ENCODE results near the gene CHPF2. TPM values are rescaled to one million over a fixed set of nuclear protein-coding genes. Genes with fewer than 3 reads are reported as not detected.

CHPF2 gene, protein sequence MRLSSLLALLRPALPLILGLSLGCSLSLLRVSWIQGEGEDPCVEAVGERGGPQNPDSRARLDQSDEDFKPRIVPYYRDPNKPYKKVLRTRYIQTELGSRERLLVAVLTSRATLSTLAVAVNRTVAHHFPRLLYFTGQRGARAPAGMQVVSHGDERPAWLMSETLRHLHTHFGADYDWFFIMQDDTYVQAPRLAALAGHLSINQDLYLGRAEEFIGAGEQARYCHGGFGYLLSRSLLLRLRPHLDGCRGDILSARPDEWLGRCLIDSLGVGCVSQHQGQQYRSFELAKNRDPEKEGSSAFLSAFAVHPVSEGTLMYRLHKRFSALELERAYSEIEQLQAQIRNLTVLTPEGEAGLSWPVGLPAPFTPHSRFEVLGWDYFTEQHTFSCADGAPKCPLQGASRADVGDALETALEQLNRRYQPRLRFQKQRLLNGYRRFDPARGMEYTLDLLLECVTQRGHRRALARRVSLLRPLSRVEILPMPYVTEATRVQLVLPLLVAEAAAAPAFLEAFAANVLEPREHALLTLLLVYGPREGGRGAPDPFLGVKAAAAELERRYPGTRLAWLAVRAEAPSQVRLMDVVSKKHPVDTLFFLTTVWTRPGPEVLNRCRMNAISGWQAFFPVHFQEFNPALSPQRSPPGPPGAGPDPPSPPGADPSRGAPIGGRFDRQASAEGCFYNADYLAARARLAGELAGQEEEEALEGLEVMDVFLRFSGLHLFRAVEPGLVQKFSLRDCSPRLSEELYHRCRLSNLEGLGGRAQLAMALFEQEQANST
- 23.4 and 25.0 TPM in 2 replicates for total RNA-seq

DNA sequence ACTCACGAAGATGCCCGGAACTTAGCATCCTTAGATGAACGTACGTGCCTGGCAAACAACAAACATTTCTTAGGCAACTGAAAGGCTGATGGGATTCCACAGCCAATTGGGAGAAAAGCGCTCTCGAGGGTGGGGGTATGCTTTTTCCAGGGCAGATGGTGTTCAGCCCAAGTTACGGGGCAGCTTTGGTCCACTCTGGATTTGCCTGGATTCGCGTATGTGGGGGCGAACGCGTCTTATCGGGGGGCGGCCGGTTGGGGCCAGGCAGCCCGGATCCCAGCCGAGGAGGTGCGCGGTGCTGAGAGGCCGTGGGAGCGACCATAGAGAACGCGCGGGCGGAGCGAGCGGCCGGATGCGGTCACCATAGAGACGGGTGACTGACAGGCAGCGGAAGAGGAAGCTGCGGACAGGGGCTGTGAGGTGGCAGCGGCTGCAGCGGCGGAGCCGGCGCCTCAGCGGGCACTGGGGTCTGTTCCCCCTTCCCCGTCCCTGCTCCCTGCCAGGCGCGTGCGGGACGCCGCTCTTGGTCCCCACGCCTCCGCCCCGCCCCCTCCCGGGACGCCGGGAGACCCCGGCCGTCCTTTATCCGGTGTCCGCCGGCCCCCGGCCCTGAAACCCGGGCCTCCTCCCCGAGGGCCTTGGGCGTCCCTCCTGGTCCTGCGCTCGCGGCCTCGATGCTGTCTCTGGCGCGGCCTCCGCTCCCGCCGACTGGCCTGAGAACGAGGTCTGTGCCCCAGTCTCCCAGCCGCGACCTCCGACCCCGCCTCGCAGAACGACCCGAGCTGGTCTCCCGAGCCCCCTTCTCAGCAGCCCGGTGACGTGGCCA lies at the start of gene CHPF2:
Gene CHPF2 (plus strand): TSS at position 393 of the 826 bp plus-strand sequence. CDS start 1,529 bp downstream, outside the sequence.
- no peaks in the 10 kb centered on the region for H3K27me3 ChIP-seq (ENCODE audit: control insufficient read depth, insufficient read depth, low read length)
- H3K36me3 ChIP-seq (ENCODE audit: control insufficient read depth, insufficient read depth, low read length) = peaks cover 12% of the 10 kb centered on the region
- peak; percentile 79 for DNase-seq (ENCODE audit: low read depth)
- peak within 1 kb of the TSS; percentile 90 for H3K4me3 ChIP-seq (ENCODE audit: low read depth, low read length)
- TF ChIP-seq, protein P1, sequence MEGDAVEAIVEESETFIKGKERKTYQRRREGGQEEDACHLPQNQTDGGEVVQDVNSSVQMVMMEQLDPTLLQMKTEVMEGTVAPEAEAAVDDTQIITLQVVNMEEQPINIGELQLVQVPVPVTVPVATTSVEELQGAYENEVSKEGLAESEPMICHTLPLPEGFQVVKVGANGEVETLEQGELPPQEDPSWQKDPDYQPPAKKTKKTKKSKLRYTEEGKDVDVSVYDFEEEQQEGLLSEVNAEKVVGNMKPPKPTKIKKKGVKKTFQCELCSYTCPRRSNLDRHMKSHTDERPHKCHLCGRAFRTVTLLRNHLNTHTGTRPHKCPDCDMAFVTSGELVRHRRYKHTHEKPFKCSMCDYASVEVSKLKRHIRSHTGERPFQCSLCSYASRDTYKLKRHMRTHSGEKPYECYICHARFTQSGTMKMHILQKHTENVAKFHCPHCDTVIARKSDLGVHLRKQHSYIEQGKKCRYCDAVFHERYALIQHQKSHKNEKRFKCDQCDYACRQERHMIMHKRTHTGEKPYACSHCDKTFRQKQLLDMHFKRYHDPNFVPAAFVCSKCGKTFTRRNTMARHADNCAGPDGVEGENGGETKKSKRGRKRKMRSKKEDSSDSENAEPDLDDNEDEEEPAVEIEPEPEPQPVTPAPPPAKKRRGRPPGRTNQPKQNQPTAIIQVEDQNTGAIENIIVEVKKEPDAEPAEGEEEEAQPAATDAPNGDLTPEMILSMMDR (IDR thresholded peaks at IDR 0.05; ENCODE audit: insufficient read depth, low read length, severe bottlenecking) = no peak
- no peak for FAIRE-seq

DNA sequence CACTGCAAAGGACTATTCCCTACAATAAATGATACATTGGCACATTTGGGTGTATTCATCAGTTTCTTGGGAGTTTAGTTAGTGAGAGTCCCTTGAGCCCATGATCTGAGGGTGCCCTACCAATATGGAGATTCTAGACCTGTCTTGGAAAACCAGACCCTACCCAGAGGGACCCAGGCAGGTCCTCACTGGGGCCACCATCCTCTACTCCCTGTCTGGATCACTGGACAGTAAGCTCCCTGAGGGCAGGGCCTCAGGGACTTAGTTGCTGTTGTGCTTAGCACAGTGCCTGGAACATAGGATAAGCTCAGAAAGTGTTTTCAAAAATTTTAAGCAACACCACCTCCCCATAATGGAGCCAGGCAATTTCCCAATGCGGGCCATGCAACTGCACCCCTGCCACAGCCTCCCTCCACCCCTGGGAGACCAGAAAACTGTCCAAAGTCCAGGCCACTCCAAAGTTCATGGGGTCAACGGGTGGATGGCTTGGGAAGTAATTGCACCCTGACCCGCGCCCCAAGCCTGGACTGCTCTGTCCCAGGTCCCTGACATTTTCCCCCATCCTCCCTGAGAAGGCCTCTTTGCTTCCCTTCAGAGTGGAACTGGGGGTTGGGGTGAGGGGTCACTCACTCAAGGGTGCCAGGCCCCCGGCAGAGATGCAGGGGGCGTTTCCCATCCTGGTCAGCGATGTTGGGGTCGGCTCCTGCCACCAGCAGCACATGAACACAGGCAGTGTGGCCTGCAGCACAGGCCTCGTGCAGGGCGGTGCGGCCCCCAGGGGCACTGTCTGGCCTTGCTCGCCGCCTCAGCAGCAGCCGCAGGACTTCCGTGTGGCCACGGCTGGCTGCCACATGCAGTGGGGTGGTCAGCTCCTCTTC lies 46.3 kb upstream of the CHPF2 start:
- DNase-seq (ENCODE audit: low read depth) (no peak), FAIRE-seq (no peak)
- TF ChIP-seq, protein P1 (IDR thresholded peaks at IDR 0.05; ENCODE audit: insufficient read depth, low read length, severe bottlenecking) = no peak
- H3K36me3 ChIP-seq (ENCODE audit: control insufficient read depth, insufficient read depth, low read length) = no peaks in the 10 kb centered on the region
- H3K4me3 ChIP-seq (ENCODE audit: low read depth, low read length) = no peak overlapping the region
- H3K27me3 ChIP-seq (ENCODE audit: control insufficient read depth, insufficient read depth, low read length) = peaks cover 3% of the 10 kb centered on the region

DNA sequence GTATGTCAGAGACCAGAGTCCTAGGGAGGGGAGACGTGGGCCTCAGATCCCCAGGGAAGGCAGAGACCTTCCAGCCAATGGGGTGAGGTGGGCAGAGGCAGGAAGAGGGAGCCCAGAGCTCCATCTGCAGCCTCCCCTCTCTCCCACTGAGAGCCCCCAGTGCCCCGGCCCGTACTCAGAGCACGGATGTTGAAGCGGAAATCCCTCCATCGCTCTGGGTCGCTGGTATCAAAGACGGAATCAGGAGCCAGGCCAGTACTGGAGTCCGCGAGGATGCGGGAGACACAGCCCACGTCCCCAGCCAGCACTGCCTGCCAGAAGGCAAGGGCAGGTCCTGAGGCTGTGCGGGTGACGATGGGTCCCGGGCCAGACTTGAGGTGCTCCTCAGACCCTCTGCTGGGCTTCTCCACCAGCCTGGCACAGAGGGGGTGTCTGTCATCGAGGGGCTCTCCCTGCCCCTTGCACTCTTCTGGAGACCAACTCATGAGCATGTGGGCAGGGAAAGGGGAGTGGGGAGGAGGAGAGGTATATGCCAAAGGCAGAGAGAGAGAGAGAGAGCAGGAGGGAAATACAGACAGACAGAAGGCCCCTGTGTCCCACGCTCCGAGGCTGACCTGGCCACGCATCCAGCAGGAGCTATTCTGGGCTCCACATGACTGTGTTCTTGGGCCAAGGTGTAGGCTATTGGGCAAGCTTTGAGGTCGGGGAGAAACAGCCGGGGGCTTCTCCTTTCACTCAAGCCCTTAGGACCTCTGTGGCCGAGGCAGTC lies 45.5 kb upstream of the CHPF2 start, which contains the start of gene ASB10:
Gene ASB10 (minus strand): TSS at position 611 of the 769 bp plus-strand sequence. CDS start 120 bp downstream, at position 491.
- Histone ChIP-seq H3K27me3 (ENCODE audit: control insufficient read depth, insufficient read depth, low read length) (peaks cover 5% of the 10 kb centered on the region), H3K4me3 (ENCODE audit: low read depth, low read length) (no peak within 1 kb of the TSS), H3K36me3 (ENCODE audit: control insufficient read depth, insufficient read depth, low read length) (no peaks in the 10 kb centered on the region)
- DNase-seq (ENCODE audit: low read depth) (no peak), FAIRE-seq (no peak)
- TF ChIP-seq, protein P1 (IDR thresholded peaks at IDR 0.05; ENCODE audit: insufficient read depth, low read length, severe bottlenecking) = no peak

DNA sequence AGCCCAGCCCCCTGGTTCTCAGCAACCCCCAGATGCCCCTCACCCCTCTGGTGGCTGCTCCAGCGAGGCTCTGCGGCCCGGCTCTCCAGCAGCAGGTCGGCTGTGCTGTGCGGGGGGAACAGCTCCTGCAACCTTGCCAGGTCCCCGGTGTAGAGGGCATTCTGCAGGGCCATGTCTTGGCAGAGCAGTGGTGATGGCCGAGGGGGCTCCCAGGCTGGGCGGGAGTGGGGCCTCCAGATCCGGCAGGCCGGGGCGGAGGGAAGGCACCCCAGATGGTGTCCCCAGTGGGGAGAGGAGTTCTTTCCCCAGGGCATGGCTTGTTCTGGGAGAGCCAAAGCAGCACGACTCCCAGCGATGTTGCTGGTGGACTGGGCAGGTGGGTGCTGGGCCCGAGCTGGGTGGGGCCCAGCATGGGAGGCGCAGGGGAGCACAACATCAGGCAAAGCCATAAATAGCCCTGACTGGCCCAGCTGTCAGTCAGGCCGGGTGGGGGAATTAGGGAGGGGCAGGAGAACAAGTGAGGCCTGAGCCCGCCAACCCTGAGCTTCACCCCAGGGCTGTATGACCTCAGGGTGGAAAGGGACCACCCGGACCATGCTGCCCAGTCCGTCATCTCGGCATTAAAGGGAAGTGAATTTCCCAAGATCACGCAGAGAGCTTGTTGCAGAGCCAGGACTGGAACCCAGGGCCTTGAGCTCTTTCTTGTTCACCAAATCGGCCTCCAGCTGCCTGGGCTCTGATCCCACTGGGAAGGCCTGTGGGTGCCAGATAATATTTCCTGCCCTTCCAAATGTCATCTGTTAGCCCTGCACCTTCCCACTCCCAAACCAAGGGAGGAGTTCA lies 44.7 kb upstream of the CHPF2 start:
- DNase-seq (ENCODE audit: low read depth) (no peak), FAIRE-seq (no peak)
- TF ChIP-seq, protein P1 (IDR thresholded peaks at IDR 0.05; ENCODE audit: insufficient read depth, low read length, severe bottlenecking) = no peak
- no peaks in the 10 kb centered on the region for H3K36me3 ChIP-seq (ENCODE audit: control insufficient read depth, insufficient read depth, low read length)
- H3K4me3 ChIP-seq (ENCODE audit: low read depth, low read length) = no peak overlapping the region
- H3K27me3 ChIP-seq (ENCODE audit: control insufficient read depth, insufficient read depth, low read length) = peaks cover 5% of the 10 kb centered on the region

Measured in bronchial epithelial cell (primary cell).